Activated CD8-positive, alpha-beta memory T cell treated with anti-CD3 and anti-CD28 coated beads for 48 hours (primary cell): Measurements from ENCODE around the gene SRGAP1.

ENCODE experiments used
- DNase-seq, 3 experiments: peaks; one replicate each; pipeline ENCODE4 v3.0.0-alpha.2; 2020; ENCODE audit warnings: low read depth in 2 of 3, low spot score in 2 of 3

SRGAP1 gene

DNA sequence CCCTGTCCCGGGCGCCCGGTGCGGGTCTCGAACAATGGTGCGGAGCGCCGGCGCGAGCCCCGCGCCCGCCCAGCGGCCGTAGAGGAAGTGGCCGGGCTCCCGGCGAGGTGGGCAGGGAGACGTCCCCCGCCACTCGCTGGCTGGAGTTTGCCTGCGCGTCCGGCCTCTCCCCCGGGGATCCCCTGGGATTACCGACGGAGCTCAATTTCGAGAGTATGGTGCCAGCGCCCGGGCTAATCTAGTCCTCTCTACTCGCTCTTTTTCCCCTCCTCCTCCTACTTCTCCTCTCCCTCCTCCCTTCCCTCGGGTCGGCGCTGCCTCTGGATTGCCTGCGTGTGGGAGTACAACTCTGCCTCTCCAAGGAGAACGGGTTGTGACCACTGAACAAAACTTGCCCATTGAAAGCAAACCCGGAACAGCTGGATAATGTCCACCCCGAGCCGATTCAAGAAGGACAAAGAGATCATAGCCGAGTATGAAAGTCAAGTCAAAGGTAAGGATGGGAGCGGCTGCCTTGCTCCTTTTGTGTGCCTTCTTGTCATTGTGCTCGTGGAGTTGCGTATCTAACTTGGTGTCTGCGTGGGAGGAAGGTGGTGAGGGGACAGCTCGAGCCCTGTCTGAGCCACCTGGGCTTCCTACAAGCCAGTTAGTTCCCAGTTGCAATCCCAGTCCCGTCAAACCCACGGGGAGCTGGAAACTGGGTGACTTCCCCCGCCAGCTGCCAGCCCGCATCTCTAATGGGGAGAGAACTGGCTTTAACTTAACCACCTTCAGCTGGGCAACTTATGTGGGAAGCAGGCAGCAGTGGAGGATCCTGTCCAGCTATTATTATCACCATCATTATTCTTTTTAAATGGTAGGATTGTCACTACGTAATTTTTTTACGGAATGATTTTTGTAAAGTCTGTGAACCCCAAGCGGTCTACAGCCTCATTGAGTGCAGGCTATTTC, at the start of gene SRGAP1:
Gene SRGAP1, plus strand, starts transcription at position 310 of the 951 bp plus-strand sequence. Its CDS starts 117 bp downstream, at position 427.
- DNase-seq: no peak

GRCh38 chr12:63795032-63795687, 49.3 kb upstream of the SRGAP1 start:
- no peak for DNase-seq

DNA sequence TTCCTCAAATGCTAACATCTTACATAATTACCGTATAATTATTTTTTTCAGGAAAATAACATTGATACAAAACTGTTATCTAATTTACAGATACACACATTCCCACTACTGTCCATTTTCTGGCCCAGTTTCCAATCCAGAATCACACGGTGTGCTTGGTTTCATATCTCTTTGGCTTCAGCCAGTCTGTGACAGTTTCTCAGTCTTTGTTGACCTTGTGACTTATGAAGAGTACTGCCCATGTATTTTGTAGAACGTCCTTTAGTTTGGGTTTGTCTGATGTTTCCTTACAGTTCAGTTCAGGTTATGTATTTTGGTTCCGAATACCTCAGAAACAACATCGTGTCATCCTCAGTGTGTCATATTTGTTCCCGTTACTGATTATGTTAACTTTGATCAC, 48.6 kb upstream of the SRGAP1 start:
- DNase-seq: no peak

GRCh38 chr12:63802012-63802608, 42.4 kb upstream of the SRGAP1 start:
- no peak for DNase-seq

GRCh38 chr12:63804746-63805145, 39.8 kb upstream of the SRGAP1 start:
- DNase-seq: no peak

- DNase-seq: no peak
These were observed 38.5 kb upstream of the SRGAP1 start for GRCh38 chr12:63805704-63806672.

GRCh38 chr12:63808631-63809030, 35.9 kb upstream of the SRGAP1 start:
- DNase-seq: no peak

GRCh38 chr12:63809566-63809965, 34.9 kb upstream of the SRGAP1 start:
- DNase-seq: no peak

DNA sequence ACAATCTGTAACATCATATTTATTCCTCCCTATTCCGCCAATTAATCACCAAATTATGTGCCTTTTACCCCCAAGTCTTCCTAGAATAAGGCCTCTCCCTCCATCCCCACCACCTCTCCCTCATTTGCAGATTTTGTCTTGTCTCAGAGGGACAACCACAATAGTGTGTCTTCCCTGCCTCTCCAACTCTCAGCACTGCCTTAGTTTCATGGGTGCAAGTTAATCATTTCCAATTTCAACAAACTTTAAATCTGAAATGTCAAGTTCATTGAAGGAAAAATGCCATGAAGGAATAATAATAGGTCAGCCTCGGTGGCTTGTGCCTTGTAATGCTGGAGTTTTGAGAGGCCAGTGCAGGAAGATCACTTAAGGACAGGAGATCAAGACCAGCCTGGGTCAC, 33.2 kb upstream of the SRGAP1 start:
- no peak for DNase-seq

DNA sequence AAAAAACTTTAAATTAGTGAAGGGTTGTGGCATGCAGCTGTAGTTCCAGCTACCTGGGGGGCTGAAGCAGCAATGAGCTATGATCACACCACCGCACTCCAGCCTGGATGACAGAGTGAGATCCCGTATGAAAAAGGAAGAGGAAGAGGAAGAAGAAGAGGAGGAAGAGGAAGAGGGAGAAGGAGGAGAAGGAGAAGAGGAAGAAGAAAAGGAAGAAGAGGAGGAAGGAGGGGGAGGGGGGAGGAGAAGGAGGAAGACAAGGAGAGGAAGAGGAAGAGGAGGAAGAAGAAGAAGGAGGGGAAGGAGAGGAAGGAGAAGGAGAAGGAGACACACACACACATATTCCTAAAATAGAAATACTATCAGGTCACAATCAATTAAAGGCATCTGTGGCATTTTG, 32.7 kb upstream of the SRGAP1 start:
- DNase-seq: no peak

GRCh38 chr12:63814146-63814772, 30.2 kb upstream of the SRGAP1 start:
- no peak for DNase-seq

DNA sequence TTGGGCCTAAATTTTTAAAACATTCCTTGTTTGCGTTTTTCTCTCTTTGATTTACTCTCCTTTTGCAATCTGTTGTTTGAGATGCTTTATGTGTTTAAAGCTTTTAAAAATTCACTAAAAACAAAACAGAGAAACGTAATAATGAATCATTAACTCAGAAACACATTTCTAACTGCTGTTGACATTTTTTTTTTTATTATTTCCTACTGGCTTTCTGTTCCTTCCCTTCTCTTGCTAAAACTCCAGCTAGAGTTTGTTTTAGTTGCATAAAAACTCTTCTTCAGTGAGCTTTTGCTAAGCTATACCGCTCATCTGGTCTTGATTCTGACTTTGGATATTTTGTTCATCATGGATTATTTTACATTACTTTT, 29.0 kb upstream of the SRGAP1 start:
- DNase-seq: no peak

- no peak for DNase-seq
These were observed 28.5 kb upstream of the SRGAP1 start for GRCh38 chr12:63816031-63816430.

- no peak for DNase-seq
These were observed 24.1 kb upstream of the SRGAP1 start for GRCh38 chr12:63820427-63820826.

- no peak for DNase-seq
These were observed 22.7 kb upstream of the SRGAP1 start for GRCh38 chr12:63821781-63822251.

- no peak for DNase-seq
These were observed 22.1 kb upstream of the SRGAP1 start for GRCh38 chr12:63822352-63822751.

- DNase-seq: no peak
These were observed 21.5 kb upstream of the SRGAP1 start for GRCh38 chr12:63823040-63823439.

- no peak for DNase-seq
These were observed 18.4 kb upstream of the SRGAP1 start for GRCh38 chr12:63826006-63826585.

DNA sequence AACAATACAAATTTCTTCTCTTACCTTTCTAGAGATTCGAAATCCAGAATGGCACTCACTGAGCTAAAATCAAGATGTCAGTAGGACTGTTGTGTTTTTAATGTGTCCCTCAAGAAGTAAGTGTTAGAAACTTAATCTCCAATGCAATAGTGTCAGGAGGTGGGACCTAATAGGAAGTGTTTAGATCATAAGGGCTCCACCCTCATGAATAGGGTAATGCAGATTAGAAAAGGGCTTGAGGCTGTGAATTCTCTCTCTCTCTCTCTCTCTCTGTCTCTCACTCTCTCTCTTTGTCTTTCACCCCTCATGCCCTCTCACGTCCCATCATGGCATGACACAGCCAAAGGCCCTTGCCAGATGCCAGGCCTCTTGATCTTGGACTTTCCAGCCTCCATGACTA, 15.6 kb upstream of the SRGAP1 start:
- DNase-seq: no peak

DNA sequence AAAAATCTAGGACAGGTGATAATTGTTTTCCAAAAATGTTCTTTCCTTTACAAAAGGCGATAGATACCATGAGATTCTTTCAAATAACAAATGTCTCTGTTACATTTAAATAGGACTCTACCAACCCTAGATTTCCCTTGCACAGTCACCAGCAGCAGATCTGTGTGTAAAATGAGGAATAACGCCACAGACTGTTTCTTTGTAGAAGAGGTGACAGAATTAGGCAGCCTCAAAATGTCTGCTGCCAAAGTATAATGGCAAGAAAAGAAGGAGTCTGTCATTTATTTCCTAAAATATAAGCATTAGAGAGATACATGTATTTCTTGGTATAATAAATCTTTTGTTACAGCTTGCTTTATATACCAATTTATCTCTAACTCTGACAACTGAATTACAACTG, 8.5 kb upstream of the SRGAP1 start:
- DNase-seq: no peak
